HEK293 (cell line): ENCODE results near the gene HM13.

Experiments used
- CTCF ChIA-PET: fragments of 350-600 bp; formaldehyde crosslinking; extraction: SDS; loops from one replicate; lab custom pipeline; 2021; ENCODE audit warnings: antibody characterized with exemption; lab: Yijun Ruan, JAX
- POLR2A ChIA-PET: fragments of 300-600 bp; formaldehyde crosslinking; extraction: SDS; loops from one replicate; lab custom pipeline; 2020; ENCODE audit warnings: antibody characterized with exemption, inconsistent platforms; lab: Yijun Ruan, JAX
- H3K27ac ChIP-seq: fragments of 200-500 bp; sonication (Bioruptor generic); 2 replicates; pipeline ENCODE4 v1.5.1; 2014; ENCODE audit warnings: low read depth, low read length, control low read depth, inconsistent platforms; ENCODE audit errors: extremely low read depth
- H3K36me3 ChIP-seq, 2 experiments: fragments of 200-500 bp in 1 of 2; sonication (Bioruptor generic) in 1 of 2; 1 replicate in 1 of 2; 2 replicates in 1 of 2; pipeline ENCODE4 v1.5.1; 2014 to 2017; ENCODE audit warnings: inconsistent platforms in 2 of 2, low read length in 2 of 2; ENCODE audit not compliant: control insufficient read depth in 2 of 2, insufficient read depth in 1 of 2
- H3K4me1 ChIP-seq: fragments of 200-500 bp; sonication (Bioruptor generic); 2 replicates; pipeline ENCODE4 v1.5.1; 2014; ENCODE audit warnings: mild to moderate bottlenecking, low read length, inconsistent platforms; ENCODE audit not compliant: control insufficient read depth, insufficient read depth
- H3K4me3 ChIP-seq: 2 replicates; pipeline ENCODE4 v1.5.1; 2011; ENCODE audit warnings: low read depth, mild to moderate bottlenecking, control low read depth, low read length, moderate library complexity
- H3K9me3 ChIP-seq: fragments of 200-500 bp; sonication (Bioruptor generic); 2 replicates; pipeline ENCODE4 v1.5.1; 2014; ENCODE audit warnings: low read depth, low read length, inconsistent platforms; ENCODE audit not compliant: control insufficient read depth, insufficient read depth
- BCL11A ChIP-seq: fragments of 450-650 bp; formaldehyde crosslinking; IDR thresholded peaks from 2 replicates; pipeline ENCODE4 v1.5.1; 2016; ENCODE audit warnings: low read depth, missing biosample characterization, missing genetic modification characterization
- GLI4 ChIP-seq: fragments of 450-650 bp; formaldehyde crosslinking; IDR thresholded peaks from 2 replicates; pipeline ENCODE4 v1.5.1; 2016; ENCODE audit warnings: missing biosample characterization, missing genetic modification characterization
- GLIS1 ChIP-seq: fragments of 450-650 bp; formaldehyde crosslinking; IDR thresholded peaks from 2 replicates; pipeline ENCODE4 v1.5.1; 2016; ENCODE audit warnings: missing biosample characterization, missing genetic modification characterization
- KLF1 ChIP-seq: fragments of 450-650 bp; formaldehyde crosslinking; IDR thresholded peaks from 2 replicates; pipeline ENCODE4 v1.5.1; 2016; ENCODE audit warnings: missing biosample characterization, missing genetic modification characterization
- KLF17 ChIP-seq: fragments of 450-650 bp; formaldehyde crosslinking; IDR thresholded peaks from 2 replicates; pipeline ENCODE4 v1.5.1; 2016; ENCODE audit warnings: missing biosample characterization, missing genetic modification characterization
- KLF8 ChIP-seq: fragments of 450-650 bp; formaldehyde crosslinking; IDR thresholded peaks from 2 replicates; pipeline ENCODE4 v1.5.1; 2016; ENCODE audit warnings: missing biosample characterization, missing genetic modification characterization
- PRDM10 ChIP-seq: fragments of 450-650 bp; formaldehyde crosslinking; IDR thresholded peaks from 2 replicates; pipeline ENCODE4 v1.5.1; 2016; ENCODE audit warnings: missing biosample characterization, missing genetic modification characterization
- PRDM4 ChIP-seq: fragments of 450-650 bp; formaldehyde crosslinking; IDR thresholded peaks from 2 replicates; pipeline ENCODE4 v1.5.1; 2017; ENCODE audit warnings: missing biosample characterization, missing genetic modification characterization
- SP2 ChIP-seq: fragments of 450-650 bp; formaldehyde crosslinking; IDR thresholded peaks from 2 replicates; pipeline ENCODE4 v1.5.1; 2016; ENCODE audit warnings: missing biosample characterization, missing genetic modification characterization
- SP3 ChIP-seq: fragments of 450-650 bp; formaldehyde crosslinking; IDR thresholded peaks from 2 replicates; pipeline ENCODE4 v1.5.1; 2016; ENCODE audit warnings: missing biosample characterization, missing genetic modification characterization
- ZBTB10 ChIP-seq: fragments of 450-650 bp; formaldehyde crosslinking; IDR thresholded peaks from 2 replicates; pipeline ENCODE4 v1.5.1; 2016; ENCODE audit warnings: missing biosample characterization, missing genetic modification characterization
- ZBTB20 ChIP-seq: fragments of 450-650 bp; formaldehyde crosslinking; IDR thresholded peaks from 2 replicates; pipeline ENCODE4 v1.5.1; 2016; ENCODE audit warnings: missing biosample characterization, missing genetic modification characterization
- ZFP69B ChIP-seq: fragments of 450-650 bp; formaldehyde crosslinking; IDR thresholded peaks from 2 replicates; pipeline ENCODE4 v1.5.1; 2016; ENCODE audit warnings: missing biosample characterization, missing genetic modification characterization
- ZIC2 ChIP-seq: fragments of 450-650 bp; formaldehyde crosslinking; IDR thresholded peaks from 2 replicates; pipeline ENCODE4 v1.5.1; 2016; ENCODE audit warnings: missing biosample characterization, missing genetic modification characterization
- ZNF121 ChIP-seq: fragments of 450-650 bp; formaldehyde crosslinking; IDR thresholded peaks from 2 replicates; pipeline ENCODE4 v1.5.1; 2016; ENCODE audit warnings: missing biosample characterization, missing genetic modification characterization
- ZNF324 ChIP-seq: fragments of 450-650 bp; formaldehyde crosslinking; IDR thresholded peaks from 2 replicates; pipeline ENCODE4 v1.5.1; 2016; ENCODE audit warnings: missing biosample characterization, missing genetic modification characterization
- ZNF366 ChIP-seq: fragments of 450-650 bp; formaldehyde crosslinking; conservative IDR thresholded peaks from 2 replicates; pipeline ENCODE4 v1.5.1; 2016; ENCODE audit warnings: missing biosample characterization, missing genetic modification characterization
- ZNF416 ChIP-seq: fragments of 450-650 bp; formaldehyde crosslinking; IDR thresholded peaks from 2 replicates; pipeline ENCODE4 v1.5.1; 2016; ENCODE audit warnings: missing biosample characterization, missing genetic modification characterization
- ZNF488 ChIP-seq: fragments of 450-650 bp; formaldehyde crosslinking; IDR thresholded peaks from 2 replicates; pipeline ENCODE4 v1.5.1; 2016; ENCODE audit warnings: missing biosample characterization, missing genetic modification characterization
- ZNF549 ChIP-seq: fragments of 450-650 bp; IDR thresholded peaks from 2 replicates; pipeline ENCODE4 v1.5.1; 2018; ENCODE audit warnings: missing biosample characterization, missing genetic modification characterization, mild to moderate bottlenecking, inconsistent platforms, moderate library complexity
- ZNF585B ChIP-seq: fragments of 450-650 bp; formaldehyde crosslinking; IDR thresholded peaks from 2 replicates; pipeline ENCODE4 v1.5.1; 2016; ENCODE audit warnings: missing biosample characterization, missing genetic modification characterization
- ZNF624 ChIP-seq: fragments of 450-650 bp; formaldehyde crosslinking; IDR thresholded peaks from 2 replicates; pipeline ENCODE4 v1.5.1; 2017; ENCODE audit warnings: missing biosample characterization, missing genetic modification characterization
- ZNF660 ChIP-seq: fragments of 450-650 bp; IDR thresholded peaks from 2 replicates; pipeline ENCODE4 v1.5.1; 2018; ENCODE audit warnings: missing biosample characterization, mild to moderate bottlenecking, missing genetic modification characterization
- ZNF664 ChIP-seq: fragments of 450-650 bp; formaldehyde crosslinking; IDR thresholded peaks from 2 replicates; pipeline ENCODE4 v1.5.1; 2016; ENCODE audit warnings: missing biosample characterization, missing genetic modification characterization
- ZNF747 ChIP-seq: fragments of 450-650 bp; formaldehyde crosslinking; IDR thresholded peaks from 2 replicates; pipeline ENCODE4 v1.5.1; 2016; ENCODE audit warnings: missing biosample characterization, missing genetic modification characterization
- ZSCAN30 ChIP-seq: fragments of 450-650 bp; IDR thresholded peaks from 2 replicates; pipeline ENCODE4 v1.5.1; 2018; ENCODE audit warnings: missing biosample characterization, mild to moderate bottlenecking, missing genetic modification characterization, moderate library complexity

Gene HM13

GRCh38 chr20:31593221-31594001, 79.2 kb downstream of the HM13 start (continued):
- TF ChIP-seq PRDM10 (tag by site-specific recombination) (no peak), ZNF488 (tag by site-specific recombination) (no peak), ZNF416 (no peak), KLF17 (tag by site-specific recombination) (peak; percentile 92), KLF1 (tag by site-specific recombination) (peak; percentile 98), GLIS1 (tag by site-specific recombination) (peak; percentile 53), ZBTB20 (tag by site-specific recombination) (peak; percentile 92), ZIC2 (peak; percentile 59), ZNF324 (tag by site-specific recombination) (no peak), ZNF549 (tag by site-specific recombination) (no peak), ZSCAN30 (tag by site-specific recombination) (no peak), SP3 (0 out of 2 replicates have a peak, but pooled peaks have one; percentile 28), SP2 (tag by site-specific recombination) (peak; percentile 19; the same call in 1 of the 2 replicates)

GRCh38 chr20:31594002-31594557, 79.8 kb downstream of the HM13 start:
- ChIA-PET POLR2A (interaction anchor here (2.2 to 3.5 kb wide), 2 partner anchors 11 kb away, joined by 19 to 30 read pairs; partner anchors contain the start of gene ID1), CTCF (interaction anchor here (1.1 to 1.2 kb wide), 2 partner anchors 9 to 14 kb away, joined by 5 read pairs; no protein-coding TSS in a partner anchor)
- Histone ChIP-seq H3K4me3 (no peak overlapping the region), H3K4me1 (no peaks in the 10 kb centered on the region), H3K27ac (no peak overlapping the region), H3K9me3 (no peaks in the 10 kb centered on the region), H3K36me3 (no peaks in the 10 kb centered on the region)
- TF ChIP-seq ZNF366 (tag by site-specific recombination) (no peak), ZNF324 (tag by site-specific recombination) (no peak), BCL11A (tag by site-specific recombination) (no peak), ZNF121 (tag by site-specific recombination) (no peak), ZNF585B (tag by site-specific recombination) (no peak), GLI4 (tag by site-specific recombination) (no peak), ZNF664 (tag by site-specific recombination) (no peak), ZNF747 (tag by site-specific recombination) (no peak), PRDM4 (no peak), KLF8 (tag by site-specific recombination) (no peak), ZNF624 (tag by site-specific recombination) (no peak), ZBTB10 (tag by site-specific recombination) (no peak), ZNF660 (tag by site-specific recombination) (no peak), ZFP69B (tag by site-specific recombination) (no peak)
